WTC11 (cell line): ENCODE results near the gene MRE11. TPM values are rescaled to one million over a fixed set of nuclear protein-coding genes. Genes with fewer than 3 reads are reported as not detected.

ENCODE experiments used
- ATAC-seq: fragments of 200-7000 bp; cut with Tn5 transposase; 2 replicates; pipeline ENCODE4 v1.10.0; 2021; ENCODE audit warnings: mild to moderate bottlenecking, moderate library complexity
- CTCF ChIA-PET: fragments of 300-600 bp; sonication (Branson Sonifier 250); formaldehyde crosslinking; loops from one replicate; lab custom pipeline; 2021; ENCODE audit warnings: antibody characterized with exemption; lab: Charles Lee
- POLR2A ChIA-PET: fragments of 350-600 bp; sonication (Branson Sonifier 250); formaldehyde crosslinking; loops from one replicate; lab custom pipeline; 2021; ENCODE audit warnings: antibody characterized with exemption; lab: Charles Lee
- DNase-seq: peaks from one replicate; pipeline ENCODE4 v3.0.0; 2021; ENCODE audit warnings: low spot score
- H3K27ac Mint-ChIP-seq: 2 replicates; pipeline ENCODE4 v1.8.0; 2021; ENCODE audit warnings: mixed read lengths
- H3K27me3 Mint-ChIP-seq: 2 replicates; pipeline ENCODE4 v1.8.0; 2021; ENCODE audit warnings: low read depth, mild to moderate bottlenecking, moderate library complexity, mixed read lengths
- H3K36me3 Mint-ChIP-seq: 2 replicates; pipeline ENCODE4 v1.8.0; 2021; ENCODE audit warnings: mixed read lengths
- H3K4me1 Mint-ChIP-seq: 2 replicates; pipeline ENCODE4 v1.8.0; 2022; ENCODE audit warnings: mixed read lengths
- H3K4me3 Mint-ChIP-seq: 2 replicates; pipeline ENCODE4 v1.8.0; 2021; ENCODE audit warnings: mild to moderate bottlenecking, moderate library complexity, mixed read lengths
- H3K9me3 Mint-ChIP-seq: 2 replicates; pipeline ENCODE4 v1.8.0; 2021; ENCODE audit warnings: mixed read lengths
- E2F5 ChIP-seq: sonication (generic); formaldehyde crosslinking; IDR thresholded peaks from 2 replicates; pipeline ENCODE4 v1.8.1; 2022; ENCODE audit warnings: mild to moderate bottlenecking, moderate library complexity, missing genetic modification reagents
- EMX1 ChIP-seq: fragments of 250-450 bp; sonication (Bioruptor Pico); IDR thresholded peaks from 2 replicates; pipeline ENCODE4 v1.8.0; 2021; ENCODE audit warnings: mild to moderate bottlenecking
- FOXK1 ChIP-seq: sonication (generic); formaldehyde crosslinking; IDR thresholded peaks from 2 replicates; pipeline ENCODE4 v1.8.0; 2022; ENCODE audit warnings: mild to moderate bottlenecking, moderate library complexity, missing genetic modification reagents
- FOXP1 ChIP-seq: sonication (generic); formaldehyde crosslinking; IDR thresholded peaks from 2 replicates; pipeline ENCODE4 v1.8.0; 2022; ENCODE audit warnings: missing genetic modification reagents, mild to moderate bottlenecking, moderate library complexity, borderline replicate concordance
- GABPB1 ChIP-seq: sonication (generic); formaldehyde crosslinking; IDR thresholded peaks from 2 replicates; pipeline ENCODE4 v1.8.1; 2023; ENCODE audit warnings: mild to moderate bottlenecking, missing genetic modification reagents
- GTF2I ChIP-seq: fragments of 250-450 bp; sonication (Bioruptor Pico); conservative IDR thresholded peaks from 2 replicates; pipeline ENCODE4 v1.4.0; 2021; ENCODE audit warnings: mild to moderate bottlenecking
- JAZF1 ChIP-seq: fragments of 250-450 bp; sonication (Bioruptor Pico); IDR thresholded peaks from 2 replicates; pipeline ENCODE4 v1.9.0; 2021; ENCODE audit warnings: moderate library complexity, mild to moderate bottlenecking, inconsistent platforms
- JUN ChIP-seq: sonication (generic); formaldehyde crosslinking; IDR thresholded peaks from 2 replicates; pipeline ENCODE4 v1.8.0; 2023; ENCODE audit warnings: mild to moderate bottlenecking, missing genetic modification reagents
- MXD4 ChIP-seq: fragments of 250-450 bp; sonication (Bioruptor Pico); IDR thresholded peaks from 2 replicates; pipeline ENCODE4 v1.8.0; 2021; ENCODE audit warnings: mild to moderate bottlenecking, moderate library complexity, borderline replicate concordance
- OVOL2 ChIP-seq: fragments of 250-450 bp; sonication (Bioruptor Pico); IDR thresholded peaks from 2 replicates; pipeline ENCODE4 v1.9.0; 2021; ENCODE audit warnings: mild to moderate bottlenecking, borderline replicate concordance
- PRDM15 ChIP-seq: sonication (generic); formaldehyde crosslinking; IDR thresholded peaks from 2 replicates; pipeline ENCODE4 v1.8.0; 2022; ENCODE audit warnings: missing genetic modification reagents
- RELA ChIP-seq: sonication (generic); formaldehyde crosslinking; IDR thresholded peaks from 2 replicates; pipeline ENCODE4 v1.8.1; 2022; ENCODE audit warnings: missing genetic modification reagents, mild to moderate bottlenecking, borderline replicate concordance
- RORB ChIP-seq: fragments of 250-450 bp; sonication (Bioruptor Pico); IDR thresholded peaks from 2 replicates; pipeline ENCODE4 v1.9.0; 2021; ENCODE audit warnings: mild to moderate bottlenecking
- SMAD4 ChIP-seq: sonication (generic); formaldehyde crosslinking; IDR thresholded peaks from 2 replicates; pipeline ENCODE4 v1.8.0; 2022; ENCODE audit warnings: mild to moderate bottlenecking, missing genetic modification reagents
- SP1 ChIP-seq: sonication (generic); formaldehyde crosslinking; conservative IDR thresholded peaks from 2 replicates; pipeline ENCODE4 v1.8.1; 2022; ENCODE audit warnings: missing genetic modification reagents
- STAT6 ChIP-seq: sonication (generic); formaldehyde crosslinking; conservative IDR thresholded peaks from 2 replicates; pipeline ENCODE4 v1.8.1; 2023; ENCODE audit warnings: mild to moderate bottlenecking, low read depth, missing genetic modification reagents, moderate library complexity
- TEAD4 ChIP-seq: sonication (generic); formaldehyde crosslinking; IDR thresholded peaks from 2 replicates; pipeline ENCODE4 v1.8.0; 2022; ENCODE audit warnings: mild to moderate bottlenecking, missing genetic modification reagents
- ZNF121 ChIP-seq: sonication (generic); formaldehyde crosslinking; IDR thresholded peaks from 2 replicates; pipeline ENCODE4 v1.8.0; 2023; ENCODE audit warnings: missing genetic modification reagents
- ZNF423 ChIP-seq: fragments of 250-450 bp; sonication (Bioruptor Pico); IDR thresholded peaks from 2 replicates; pipeline ENCODE4 v2.1.2; 2022; ENCODE audit warnings: mild to moderate bottlenecking, moderate library complexity
- ZNF671 ChIP-seq: fragments of 250-450 bp; sonication (Bioruptor Pico); IDR thresholded peaks from 2 replicates; pipeline ENCODE4 v1.8.0; 2021; ENCODE audit warnings: mild to moderate bottlenecking
- total RNA-seq: library from RNA; stranded (reverse); gene quantifications from 3 replicates; pipeline ENCODE4 v1.2.3, GENCODE V29; 2021
- TF ChIP-seq, protein P1 (sequence below): sonication (generic); formaldehyde crosslinking; IDR thresholded peaks from 2 replicates; pipeline ENCODE4 v1.8.0; 2022; ENCODE audit warnings: mild to moderate bottlenecking, missing genetic modification reagents
- TF ChIP-seq, protein P2 (sequence below): fragments of 250-450 bp; sonication (Bioruptor Pico); IDR thresholded peaks from 2 replicates; pipeline ENCODE4 v1.9.0; 2021; ENCODE audit warnings: mild to moderate bottlenecking, borderline replicate concordance

Gene MRE11
- total RNA-seq, 1 experiment from 2014 or later: 34.3 TPM

GRCh38 chr11:94536386-94536785 is 42.7 kb upstream of the MRE11 start (continued):
- no peak for TF ChIP-seq PRDM15 (CRISPR knock-in tag)
- no peak for TF ChIP-seq FOXK1 (CRISPR knock-in tag)
- no peak for TF ChIP-seq OVOL2 (CRISPR knock-in tag)
- TF ChIP-seq ZNF671: no peak
- TF ChIP-seq, protein P1, sequence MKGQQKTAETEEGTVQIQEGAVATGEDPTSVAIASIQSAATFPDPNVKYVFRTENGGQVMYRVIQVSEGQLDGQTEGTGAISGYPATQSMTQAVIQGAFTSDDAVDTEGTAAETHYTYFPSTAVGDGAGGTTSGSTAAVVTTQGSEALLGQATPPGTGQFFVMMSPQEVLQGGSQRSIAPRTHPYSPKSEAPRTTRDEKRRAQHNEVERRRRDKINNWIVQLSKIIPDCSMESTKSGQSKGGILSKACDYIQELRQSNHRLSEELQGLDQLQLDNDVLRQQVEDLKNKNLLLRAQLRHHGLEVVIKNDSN (CRISPR knock-in tag): no peak
- no peak for TF ChIP-seq ZNF423 (CRISPR knock-in tag)
- TF ChIP-seq STAT6 (CRISPR knock-in tag): no peak
- no peak for TF ChIP-seq JAZF1 (CRISPR knock-in tag)

DNA sequence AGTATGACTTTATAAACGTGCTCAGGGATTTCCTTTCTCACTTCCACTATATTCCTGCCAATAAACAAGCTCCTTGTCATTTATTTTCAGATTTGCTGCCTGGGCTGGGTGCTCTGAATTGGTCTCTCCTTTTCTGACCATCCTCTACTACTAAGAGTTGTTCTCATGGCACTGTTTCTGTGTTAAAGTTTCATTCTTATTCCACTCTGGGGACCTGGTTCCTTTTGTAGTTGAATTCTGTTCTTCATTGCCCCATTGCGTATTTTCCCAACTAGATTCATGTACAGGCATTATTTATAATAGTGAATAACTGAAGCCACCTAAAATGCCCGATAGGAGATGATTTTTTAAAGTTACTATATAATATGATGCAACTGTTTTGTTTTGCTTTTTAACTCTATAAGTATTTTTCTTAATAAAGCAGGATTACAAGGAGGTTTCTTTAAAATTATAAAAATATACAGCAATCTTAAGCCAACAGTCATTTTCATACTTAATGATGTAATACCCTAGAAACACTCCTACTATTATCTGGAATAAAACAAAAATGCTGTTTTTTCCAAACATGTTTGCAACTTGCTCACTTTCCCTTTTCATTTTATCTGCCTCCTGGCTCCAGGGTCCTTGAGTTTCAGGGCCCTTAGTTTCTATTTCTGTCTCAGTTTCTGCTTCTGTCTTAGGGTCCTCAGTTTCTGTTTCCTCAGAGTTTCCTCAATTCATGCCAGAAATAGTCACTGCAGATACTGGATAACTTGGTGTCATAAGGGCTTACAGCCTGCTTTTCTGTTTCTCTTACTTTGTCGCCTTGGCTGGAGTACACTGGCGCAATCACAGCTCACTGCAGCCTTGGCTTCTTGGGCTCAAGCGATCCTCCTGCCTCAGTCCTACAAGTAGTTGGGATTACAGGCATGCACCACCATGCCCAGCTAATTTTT is 40.3 kb upstream of the MRE11 start:
- DNase-seq (no peak), ATAC-seq (no peak)
- H3K36me3 Mint-ChIP-seq: no peaks in the 10 kb centered on the region
- no peaks in the 10 kb centered on the region for H3K9me3 Mint-ChIP-seq
- H3K27me3 Mint-ChIP-seq: peaks cover 4% of the 10 kb centered on the region
- ChIA-PET CTCF (interaction anchor here (1.0 kb wide), 1 partner anchor 12 kb away, joined by 4 read pairs; no protein-coding TSS in a partner anchor), POLR2A (no interaction called here)
- no peak overlapping the region for H3K27ac Mint-ChIP-seq
- H3K4me1 Mint-ChIP-seq: no peaks in the 10 kb centered on the region
- TF ChIP-seq RORB (no peak), MXD4 (CRISPR knock-in tag) (no peak), EMX1 (CRISPR knock-in tag) (no peak), SMAD4 (CRISPR knock-in tag) (no peak), OVOL2 (CRISPR knock-in tag) (no peak), ZNF121 (CRISPR knock-in tag) (no peak), JUN (CRISPR knock-in tag) (no peak), GTF2I (no peak), GABPB1 (CRISPR knock-in tag) (no peak)
- H3K4me3 Mint-ChIP-seq: no peak overlapping the region

DNA sequence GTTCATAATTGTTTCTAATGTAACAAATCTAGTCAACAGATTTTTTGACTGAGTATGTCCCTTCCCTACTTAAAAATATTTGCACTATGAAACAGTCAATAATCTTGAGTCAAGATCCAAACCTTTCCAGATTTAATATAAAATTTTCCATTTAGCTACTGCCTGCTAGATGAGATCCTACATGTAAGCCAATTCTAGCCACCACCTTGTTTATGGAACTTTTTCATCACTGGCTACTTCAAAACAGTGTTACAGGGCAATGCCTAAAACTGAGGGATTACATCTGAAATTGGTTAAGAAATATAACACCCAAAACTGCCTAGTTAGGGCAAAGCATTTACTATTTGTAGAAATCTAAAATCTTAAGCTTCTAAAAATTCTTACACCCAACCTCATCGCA is 39.6 kb upstream of the MRE11 start:
- Mint-ChIP-seq H3K4me3 (no peak overlapping the region), H3K27ac (no peak overlapping the region), H3K4me1 (no peaks in the 10 kb centered on the region), H3K36me3 (no peaks in the 10 kb centered on the region), H3K27me3 (peaks cover 4% of the 10 kb centered on the region), H3K9me3 (no peaks in the 10 kb centered on the region)
- DNase-seq (no peak), ATAC-seq (no peak)
- ChIA-PET POLR2A (no interaction called here), CTCF (interaction anchor here (1.0 kb wide), 1 partner anchor 12 kb away, joined by 4 read pairs; no protein-coding TSS in a partner anchor)
- TF ChIP-seq SP1 (CRISPR knock-in tag) (no peak), JUN (CRISPR knock-in tag) (no peak), FOXP1 (CRISPR knock-in tag) (no peak), GTF2I (no peak), RELA (no peak), E2F5 (no peak), TEAD4 (CRISPR knock-in tag) (no peak)
- TF ChIP-seq, protein P2, sequence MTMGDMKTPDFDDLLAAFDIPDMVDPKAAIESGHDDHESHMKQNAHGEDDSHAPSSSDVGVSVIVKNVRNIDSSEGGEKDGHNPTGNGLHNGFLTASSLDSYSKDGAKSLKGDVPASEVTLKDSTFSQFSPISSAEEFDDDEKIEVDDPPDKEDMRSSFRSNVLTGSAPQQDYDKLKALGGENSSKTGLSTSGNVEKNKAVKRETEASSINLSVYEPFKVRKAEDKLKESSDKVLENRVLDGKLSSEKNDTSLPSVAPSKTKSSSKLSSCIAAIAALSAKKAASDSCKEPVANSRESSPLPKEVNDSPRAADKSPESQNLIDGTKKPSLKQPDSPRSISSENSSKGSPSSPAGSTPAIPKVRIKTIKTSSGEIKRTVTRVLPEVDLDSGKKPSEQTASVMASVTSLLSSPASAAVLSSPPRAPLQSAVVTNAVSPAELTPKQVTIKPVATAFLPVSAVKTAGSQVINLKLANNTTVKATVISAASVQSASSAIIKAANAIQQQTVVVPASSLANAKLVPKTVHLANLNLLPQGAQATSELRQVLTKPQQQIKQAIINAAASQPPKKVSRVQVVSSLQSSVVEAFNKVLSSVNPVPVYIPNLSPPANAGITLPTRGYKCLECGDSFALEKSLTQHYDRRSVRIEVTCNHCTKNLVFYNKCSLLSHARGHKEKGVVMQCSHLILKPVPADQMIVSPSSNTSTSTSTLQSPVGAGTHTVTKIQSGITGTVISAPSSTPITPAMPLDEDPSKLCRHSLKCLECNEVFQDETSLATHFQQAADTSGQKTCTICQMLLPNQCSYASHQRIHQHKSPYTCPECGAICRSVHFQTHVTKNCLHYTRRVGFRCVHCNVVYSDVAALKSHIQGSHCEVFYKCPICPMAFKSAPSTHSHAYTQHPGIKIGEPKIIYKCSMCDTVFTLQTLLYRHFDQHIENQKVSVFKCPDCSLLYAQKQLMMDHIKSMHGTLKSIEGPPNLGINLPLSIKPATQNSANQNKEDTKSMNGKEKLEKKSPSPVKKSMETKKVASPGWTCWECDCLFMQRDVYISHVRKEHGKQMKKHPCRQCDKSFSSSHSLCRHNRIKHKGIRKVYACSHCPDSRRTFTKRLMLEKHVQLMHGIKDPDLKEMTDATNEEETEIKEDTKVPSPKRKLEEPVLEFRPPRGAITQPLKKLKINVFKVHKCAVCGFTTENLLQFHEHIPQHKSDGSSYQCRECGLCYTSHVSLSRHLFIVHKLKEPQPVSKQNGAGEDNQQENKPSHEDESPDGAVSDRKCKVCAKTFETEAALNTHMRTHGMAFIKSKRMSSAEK (CRISPR knock-in tag): no peak
